Measurements from ENCODE around the gene HECTD1. TPM values are rescaled to one million over a fixed set of nuclear protein-coding genes. Genes with fewer than 3 reads are reported as not detected.

Gene HECTD1
- total RNA-seq, 1 experiment from 2014 or later: 160 TPM

GRCh38 chr14:31201111-31201510 lies 6.5 kb downstream of the HECTD1 start:
- H3K9ac ChIP-seq (ENCODE audit: low read length): peak overlapping the region; percentile 49
- no TSS peak for BruUV-seq (replicated peaks)
- peak overlapping the region; percentile 56 for H3K4me2 ChIP-seq (ENCODE audit: low read length)
- H3K4me3 ChIP-seq (replicated peaks in 1 of 2; ENCODE audit: low read depth in 1 of 2, low read length in 2 of 2): peak overlapping the region in 1 of 2 experiments; percentile 16; a peak in 1 of 4 replicates
- no peaks in the 10 kb centered on the region for H3K9me2 ChIP-seq (ENCODE audit: insufficient read depth)
- RAD21 ChIA-PET (ENCODE audit: low non-redundant PET in 1 of 2, low total read pairs in 2 of 2, uncharacterized antibody in 2 of 2, unreplicated experiment in 2 of 2): no interaction called here
- peak overlapping the region; percentile 82 for H3K27ac ChIP-seq (ENCODE audit: low read depth, low read length)
- peaks cover 99% of the 10 kb centered on the region for H3K79me2 ChIP-seq (ENCODE audit: insufficient read depth, low read length)
- CTCF ChIA-PET: interaction anchor here (0.7 kb wide), 1 partner anchor 28 kb away, joined by 3 read pairs; no protein-coding TSS in a partner anchor
- no peaks in the 10 kb centered on the region for H3K9me3 ChIP-seq (ENCODE audit: control insufficient read depth in 1 of 2, insufficient read depth in 1 of 2, low read depth in 1 of 2, low read length in 2 of 2)
- DNase-seq (ENCODE audit: low read depth, low spot score) (no peak), ATAC-seq (no peak)
- peaks cover 3% of the 10 kb centered on the region; the same call in 1 of the 2 replicates for H4K20me1 ChIP-seq (ENCODE audit: insufficient read depth)
- no peak for TF ChIP-seq EGR1 (IDR thresholded peaks at IDR 0.05; ENCODE audit: low read depth)
- no peak for TF ChIP-seq ZBTB33 (IDR thresholded peaks at IDR 0.05; ENCODE audit: extremely low read depth, insufficient replicate concordance, low read length)
- no peak for TF ChIP-seq EZH2 (IDR thresholded peaks at IDR 0.05)
- no peak for TF ChIP-seq CEBPB (IDR thresholded peaks at IDR 0.05; ENCODE audit: low read depth)
- no peak for TF ChIP-seq CTCF (IDR thresholded peaks at IDR 0.05 in 2 of 3, conservative IDR thresholded peaks at IDR 0.05 in 1 of 3; ENCODE audit: borderline replicate concordance in 1 of 3, insufficient read depth in 1 of 3, low read depth in 2 of 3, low read length in 2 of 3)
- no peak for TF ChIP-seq SP1 (IDR thresholded peaks at IDR 0.05; ENCODE audit: low read depth)
- TF ChIP-seq ATF3 (IDR thresholded peaks at IDR 0.05): no peak
- TF ChIP-seq EZH2phosphoT487 (IDR thresholded peaks at IDR 0.05; ENCODE audit: borderline replicate concordance): no peak
- TF ChIP-seq ZNF274 (IDR thresholded peaks at IDR 0.05; ENCODE audit: low read depth, low read length): no peak
- no peak for TF ChIP-seq CBX3 (IDR thresholded peaks at IDR 0.05; ENCODE audit: low read depth)
- H3K36me3 ChIP-seq (ENCODE audit: control insufficient read depth in 1 of 2, insufficient read depth in 2 of 2, low read length in 2 of 2): peaks cover 0 to 10% of the 10 kb centered on the region in 2 experiments; a peak in 1 of 4 replicates
- peaks cover 67 to 77% of the 10 kb centered on the region in 2 experiments for H3K4me1 ChIP-seq (ENCODE audit: control insufficient read depth in 1 of 2, insufficient read depth in 2 of 2, low read length in 2 of 2)
- POLR2A ChIA-PET: interaction anchor here (1.0 kb wide), 1 partner anchor 8 kb away, joined by 4 read pairs; no protein-coding TSS in a partner anchor
- intact Hi-C loops (cut with micrococcal nuclease): loop anchor here (10.0 kb wide), 1 partner anchor 154 kb away; no protein-coding TSS in a partner anchor
- no peak overlapping the region for H2AFZ ChIP-seq (ENCODE audit: low read depth, low read length, poor library complexity, severe bottlenecking)
- H3K27me3 ChIP-seq (ENCODE audit: insufficient read depth, low read length): no peaks in the 10 kb centered on the region

Measured in HCT116 (cell line).